GM21515 (cell line): Measurements from ENCODE around the gene ITGA6.
"Not testable (repeated sequence)": the region's sequence is repeated elsewhere in the genome, so short reads cannot be mapped to it uniquely, and the experiment has no call there.

ENCODE experiments used
- ATAC-seq: cut with Tn5 transposase; IDR thresholded peaks from one replicate; pipeline ENCODE4 v1.9.1; 2021; ENCODE audit not compliant: unreplicated experiment

Gene ITGA6

DNA sequence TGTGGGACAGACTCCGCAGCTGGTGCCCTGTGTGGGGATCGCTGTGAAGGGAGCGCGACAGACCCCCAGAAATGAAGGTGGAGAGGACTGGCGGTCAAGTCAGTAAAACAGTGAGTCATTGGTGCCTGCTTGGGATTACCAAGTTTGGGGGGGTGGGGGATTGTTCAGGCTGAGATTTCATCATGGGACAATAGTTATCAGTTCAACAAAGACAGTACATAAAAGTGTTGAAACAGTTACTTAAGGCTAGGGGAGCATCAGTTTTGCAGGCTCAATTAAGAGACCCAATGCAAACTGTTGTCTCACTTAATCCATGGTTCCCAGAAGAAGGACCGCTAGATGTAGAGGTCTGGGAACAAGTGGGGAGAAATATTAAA lies 86.1 kb downstream of the ITGA6 start:
- ATAC-seq = no peak

DNA sequence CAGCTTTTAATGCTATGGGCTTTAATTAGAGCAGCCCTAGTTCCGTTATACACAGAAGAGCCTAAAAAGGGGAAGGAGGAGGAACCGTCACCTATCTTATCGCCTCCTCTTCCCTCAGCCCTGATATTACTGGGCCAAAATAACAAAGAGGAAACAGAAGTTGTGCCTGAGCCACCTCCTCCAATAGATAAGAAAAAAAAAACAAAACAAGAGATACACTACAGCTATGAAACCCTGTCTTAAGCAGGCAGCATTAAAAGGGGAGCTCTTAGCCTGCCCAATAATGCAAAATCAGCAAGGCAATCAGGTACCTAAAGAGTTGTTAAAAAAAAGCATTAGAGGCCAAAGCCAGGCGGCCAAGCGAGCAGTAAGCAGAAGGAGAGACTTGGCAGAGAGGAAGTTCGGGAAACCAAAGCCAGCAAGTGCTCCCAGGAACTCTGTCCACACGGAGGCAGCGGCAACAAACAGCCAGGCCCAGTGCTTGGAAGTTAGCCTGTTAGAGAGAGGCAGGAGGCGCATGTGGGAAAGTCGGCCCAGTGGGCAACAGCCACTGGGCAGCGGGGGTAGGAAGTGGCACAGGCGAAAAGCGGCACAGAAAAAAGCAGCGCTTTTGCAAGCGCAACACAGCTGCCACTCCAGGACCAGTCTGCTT lies 86.7 kb downstream of the ITGA6 start:
- no peak for ATAC-seq

DNA sequence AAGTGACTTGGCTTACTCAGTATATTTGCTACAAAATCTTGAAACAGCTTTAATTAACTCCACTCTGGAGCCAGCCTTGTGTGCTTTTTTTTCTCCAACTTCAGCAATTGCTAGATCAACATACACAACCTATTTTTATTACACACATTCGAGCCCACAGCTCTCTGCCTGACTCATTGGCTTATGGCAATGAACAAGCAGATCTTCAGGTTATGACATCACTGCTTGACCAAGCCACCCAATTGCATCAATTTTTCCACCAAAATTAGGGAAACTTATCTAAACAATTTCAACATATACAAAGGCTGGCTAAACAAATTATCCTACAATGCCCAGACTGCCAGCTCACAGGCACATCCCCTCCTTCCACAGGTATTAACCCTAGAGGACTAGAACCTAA lies 88.9 kb downstream of the ITGA6 start:
- ATAC-seq = no peak

DNA sequence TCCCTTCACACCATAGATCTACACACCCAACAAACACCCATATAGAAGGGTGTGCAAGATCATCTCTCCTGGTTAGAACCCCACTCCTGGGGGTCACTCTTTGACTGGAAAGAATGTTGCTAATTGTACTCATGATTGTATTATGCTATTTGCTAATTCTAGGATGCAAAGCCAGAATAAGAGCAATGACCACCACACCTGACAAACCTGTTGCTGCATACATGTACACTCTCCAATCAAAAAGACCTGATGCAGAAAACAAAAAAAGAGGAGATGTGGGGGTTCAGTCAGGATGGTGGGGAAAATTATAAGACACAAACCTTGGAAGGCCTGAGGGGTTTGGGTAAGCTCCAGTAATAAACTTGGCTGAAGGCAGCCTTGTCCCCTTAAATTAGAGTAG lies 91.6 kb downstream of the ITGA6 start:
- ATAC-seq = no peak

DNA sequence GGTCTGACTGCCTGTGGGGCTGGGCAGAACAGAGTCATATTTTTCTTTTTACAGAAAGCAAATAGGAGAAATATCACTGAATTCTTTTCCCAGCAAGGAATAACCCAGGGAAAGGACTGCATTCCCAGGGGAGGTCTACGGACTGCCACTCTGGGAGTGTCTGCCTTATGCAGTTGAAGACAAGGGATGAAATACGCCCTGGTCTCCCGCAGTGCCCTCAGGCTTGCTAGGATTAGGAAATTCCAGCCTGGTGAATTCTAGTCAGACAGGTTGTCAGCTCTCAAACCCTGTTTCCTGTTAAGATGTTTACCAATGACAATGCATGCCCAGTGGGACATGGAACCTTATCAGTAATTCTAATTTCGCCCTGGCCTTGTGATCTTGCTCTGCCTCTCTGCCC lies 98.2 kb downstream of the ITGA6 start:
- no peak for ATAC-seq

DNA sequence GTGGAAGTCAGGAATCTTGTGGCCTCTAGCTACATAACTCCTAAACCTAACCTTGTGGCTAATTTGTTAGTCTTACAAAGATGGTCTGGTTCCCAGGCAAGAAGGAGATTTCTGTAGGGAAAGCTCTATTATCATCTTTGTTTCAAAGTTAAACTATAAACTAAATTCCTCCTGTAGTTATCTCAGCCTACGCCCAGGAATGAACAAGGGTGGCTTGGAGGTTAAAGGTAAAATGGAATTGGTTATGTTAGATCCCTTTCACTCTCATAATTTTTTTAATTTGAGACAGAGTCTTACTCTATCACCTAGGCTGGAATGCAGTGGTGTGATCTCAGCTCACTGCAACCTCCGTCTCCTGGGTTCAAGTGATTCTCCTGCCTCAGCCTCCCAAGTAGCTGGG lies 103.9 kb downstream of the ITGA6 start:
- no peak for ATAC-seq

DNA sequence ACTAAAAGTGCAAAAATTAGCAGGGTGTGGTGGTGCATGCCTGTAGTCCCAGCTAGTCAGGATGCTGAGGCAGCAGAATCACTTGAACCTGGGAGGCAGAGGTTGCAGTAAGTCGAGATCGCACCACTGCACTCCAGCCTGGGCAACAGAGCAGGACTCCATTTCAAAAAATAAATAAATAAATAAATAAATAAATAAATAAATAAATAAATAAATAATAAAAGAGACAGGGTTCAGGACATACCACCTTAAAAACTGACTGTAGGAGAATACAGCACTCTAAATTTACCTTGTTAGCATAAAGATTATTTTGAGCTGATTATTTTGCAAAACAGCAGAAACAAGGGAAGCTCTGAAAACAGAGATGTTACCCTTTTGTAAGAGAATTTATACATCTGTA lies 105.1 kb downstream of the ITGA6 start:
- ATAC-seq = not testable (repeated sequence)

DNA sequence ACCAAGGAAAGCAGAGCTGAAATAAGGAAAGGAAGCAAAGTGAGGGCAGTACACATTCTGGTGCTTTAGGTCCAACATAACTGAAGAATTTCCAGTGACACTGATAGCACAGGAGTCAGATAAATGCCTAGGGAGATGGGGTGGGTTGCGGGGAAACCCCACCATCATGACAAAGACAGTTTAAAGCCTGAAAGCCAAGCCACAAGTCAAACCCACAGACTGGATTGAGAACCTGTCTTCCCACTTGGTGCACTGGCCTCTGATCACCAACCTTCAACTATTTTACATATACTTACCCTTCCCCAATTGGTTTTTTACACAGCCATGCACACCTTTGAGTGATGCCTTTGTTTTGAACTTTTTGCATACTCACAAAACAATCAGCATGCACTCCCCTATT lies 106.3 kb downstream of the ITGA6 start:
- no peak for ATAC-seq

DNA sequence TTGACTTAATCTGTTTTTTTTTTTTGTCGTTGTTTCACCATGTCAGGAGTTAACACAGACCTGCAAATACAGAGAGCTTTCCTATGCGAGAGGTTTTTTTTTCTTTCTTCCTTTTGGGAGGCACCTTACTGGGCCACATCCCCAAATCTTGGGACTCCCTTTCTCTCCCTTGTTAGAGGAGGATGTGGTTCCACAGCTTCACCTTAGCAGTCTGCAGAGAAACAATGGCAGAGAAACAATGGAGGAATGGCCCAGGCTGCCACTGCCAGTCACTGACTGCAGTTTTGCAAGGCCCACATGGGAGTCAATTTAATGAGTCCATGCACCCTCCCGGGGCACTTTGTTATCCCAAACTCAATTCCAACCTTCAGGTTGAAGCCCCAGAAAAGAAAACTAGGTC lies 107.7 kb downstream of the ITGA6 start:
- ATAC-seq = no peak

DNA sequence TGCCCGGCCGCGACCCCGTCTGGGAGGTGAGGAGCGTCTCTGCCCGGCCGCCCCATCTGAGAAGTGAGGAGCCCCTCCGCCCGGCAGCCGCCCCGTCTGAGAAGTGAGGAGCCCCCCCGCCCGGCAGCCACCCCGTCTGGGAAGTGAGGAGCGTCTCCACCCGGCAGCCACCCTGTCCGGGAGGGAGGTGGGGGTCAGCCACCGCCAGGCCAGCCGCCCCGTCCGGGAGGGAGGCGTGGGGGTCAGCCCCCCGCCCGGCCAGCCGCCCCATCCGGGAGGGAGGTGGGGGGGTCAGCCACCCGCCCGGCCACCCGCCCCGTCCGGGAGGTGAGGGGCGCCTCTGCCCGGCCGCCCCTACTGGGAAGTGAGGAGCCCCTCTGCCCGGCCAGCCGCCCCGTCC lies 110.5 kb downstream of the ITGA6 start:
- not testable (repeated sequence) for ATAC-seq

DNA sequence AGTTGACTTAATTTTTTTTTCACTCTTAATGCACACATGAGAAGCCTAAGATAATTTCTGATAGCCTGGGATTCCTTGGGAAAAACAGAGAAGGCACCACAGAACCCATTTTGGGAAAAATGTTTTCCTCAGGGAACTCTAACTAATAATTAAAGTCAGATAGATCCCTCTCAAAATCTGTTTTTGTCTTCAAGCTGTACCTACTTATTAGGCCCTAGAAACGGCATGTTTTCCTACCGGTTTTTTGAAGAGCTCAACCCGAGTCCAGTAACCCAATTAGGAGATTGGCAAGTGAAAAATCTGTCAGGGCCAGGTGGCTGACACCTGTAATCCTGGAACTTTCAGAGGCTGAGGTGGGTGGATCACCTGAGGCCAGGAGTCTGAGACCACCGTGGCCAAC lies 112.4 kb downstream of the ITGA6 start:
- ATAC-seq = no peak

DNA sequence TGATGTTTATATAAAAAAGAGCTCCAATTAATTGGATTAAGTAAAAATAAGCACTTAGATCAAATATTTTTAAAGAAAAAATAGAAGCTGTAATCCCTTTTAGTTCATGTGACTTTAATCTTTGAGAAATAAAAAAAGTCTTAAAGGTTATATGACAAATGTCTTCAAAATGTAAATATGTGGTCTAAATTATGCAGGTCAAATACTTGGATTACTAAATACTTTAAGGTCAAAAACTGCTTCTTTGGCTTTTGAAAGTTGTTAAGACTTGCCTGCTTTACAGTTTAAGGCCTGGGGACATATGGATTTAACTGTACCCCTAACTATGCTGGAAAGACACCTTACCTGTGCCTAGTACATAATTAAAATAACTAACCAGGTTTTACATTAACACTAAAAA lies 113.0 kb downstream of the ITGA6 start:
- no peak for ATAC-seq

DNA sequence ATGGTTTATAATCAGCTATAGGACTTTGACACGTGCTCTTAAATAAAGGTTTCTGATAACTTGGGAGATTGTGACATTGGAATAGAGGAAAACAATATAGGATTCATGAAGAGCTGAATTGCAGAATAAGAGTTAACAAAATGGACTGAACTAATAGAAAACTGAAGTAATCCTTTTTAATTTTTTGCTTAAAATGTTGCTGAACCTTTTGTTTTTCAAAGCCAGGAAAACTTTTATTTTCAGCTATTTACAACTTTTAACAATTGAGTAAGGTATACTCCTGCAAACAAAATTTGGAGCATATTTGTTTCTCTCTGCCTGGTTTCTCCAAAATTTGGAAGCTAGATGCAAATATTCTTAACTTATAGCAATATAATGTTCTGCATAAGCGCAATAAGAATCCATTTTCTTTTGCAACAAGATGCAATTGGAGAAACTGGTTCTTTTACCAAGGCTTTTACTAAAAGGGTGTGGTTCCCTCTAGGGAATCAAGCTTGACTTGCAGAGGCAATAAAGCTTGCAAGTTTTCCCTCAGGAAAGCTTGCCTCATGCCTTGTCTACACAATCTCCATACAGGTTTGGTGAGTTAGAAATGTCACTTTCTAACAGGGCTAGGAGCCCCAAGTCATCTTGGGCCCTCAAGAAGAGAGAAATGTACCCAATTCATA lies 118.2 kb downstream of the ITGA6 start:
- no peak for ATAC-seq

DNA sequence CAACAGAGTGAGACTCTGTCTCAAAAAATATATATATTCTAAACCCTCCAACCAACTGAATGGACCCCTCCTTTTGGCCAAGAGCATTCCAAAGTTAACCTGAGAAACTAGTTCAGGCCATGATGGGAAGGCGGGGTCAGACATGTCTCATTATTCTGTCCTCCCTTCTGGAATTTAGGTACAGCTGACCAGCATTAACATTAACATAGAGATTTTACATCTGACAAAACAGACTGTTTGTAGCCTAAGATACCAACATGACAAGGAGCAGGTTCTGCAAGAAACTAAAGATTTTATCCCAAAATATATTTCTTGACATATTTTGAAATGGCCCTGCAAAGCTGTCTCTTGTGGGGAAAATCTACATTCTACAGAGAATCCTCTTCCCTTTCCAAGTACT lies 121.7 kb downstream of the ITGA6 start:
- ATAC-seq = no peak

DNA sequence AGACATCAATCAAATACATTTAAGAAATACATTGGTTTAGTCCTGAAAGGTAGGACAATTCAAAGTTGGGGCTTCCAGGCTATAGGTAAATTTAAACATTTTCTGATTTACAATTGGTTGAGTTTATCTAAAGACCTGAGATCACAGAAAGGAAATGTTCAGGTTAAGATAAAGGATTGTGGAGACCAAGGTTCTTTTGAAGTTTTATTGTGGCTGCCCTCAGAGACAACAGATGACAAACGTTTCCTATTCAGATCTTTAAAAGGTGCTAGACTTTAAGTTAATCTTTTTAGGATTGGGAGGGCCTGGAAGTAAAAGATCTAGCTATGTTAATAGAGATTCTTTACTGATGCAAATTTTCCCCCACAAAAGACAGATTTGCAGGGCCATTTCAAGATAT lies 122.4 kb downstream of the ITGA6 start:
- ATAC-seq = not testable (repeated sequence)

DNA sequence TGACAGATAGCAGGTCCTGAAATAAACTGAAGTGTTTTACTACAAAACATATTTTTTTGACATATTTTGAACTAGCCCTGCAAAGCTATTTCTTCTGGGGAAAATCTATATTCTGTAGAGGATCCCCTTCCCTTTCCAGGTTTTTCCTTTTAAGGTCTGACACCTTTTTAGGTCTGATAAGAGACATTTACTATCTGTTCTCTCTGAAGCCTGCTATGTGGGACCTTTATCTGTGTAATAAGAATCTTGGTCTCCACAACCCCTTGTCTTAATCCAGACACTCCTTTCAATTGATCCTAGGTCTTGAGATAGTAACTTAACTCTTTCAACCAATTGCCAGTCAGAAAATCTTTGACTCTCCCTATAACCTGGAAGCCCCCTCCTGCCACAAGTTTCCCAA lies 123.0 kb downstream of the ITGA6 start:
- ATAC-seq = no peak

DNA sequence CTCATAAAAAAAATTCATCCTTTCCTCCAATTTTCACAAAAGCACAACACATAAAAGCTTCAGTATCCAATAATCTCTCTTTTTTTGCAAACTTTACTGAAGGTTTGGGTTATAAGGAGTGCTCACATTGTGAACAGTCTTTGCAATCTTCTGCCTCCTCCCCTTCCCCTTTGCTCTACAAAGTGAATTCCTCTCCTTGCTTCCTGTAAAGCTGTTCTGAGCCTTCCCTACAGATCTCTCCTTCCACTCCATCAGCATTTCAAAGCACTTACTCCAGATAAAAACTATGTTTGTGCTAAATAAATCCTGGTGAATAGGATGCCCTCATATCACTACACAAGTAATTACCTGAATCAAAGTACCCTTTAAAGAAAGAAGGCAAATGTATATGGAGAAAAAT lies 123.9 kb downstream of the ITGA6 start:
- ATAC-seq = no peak

DNA sequence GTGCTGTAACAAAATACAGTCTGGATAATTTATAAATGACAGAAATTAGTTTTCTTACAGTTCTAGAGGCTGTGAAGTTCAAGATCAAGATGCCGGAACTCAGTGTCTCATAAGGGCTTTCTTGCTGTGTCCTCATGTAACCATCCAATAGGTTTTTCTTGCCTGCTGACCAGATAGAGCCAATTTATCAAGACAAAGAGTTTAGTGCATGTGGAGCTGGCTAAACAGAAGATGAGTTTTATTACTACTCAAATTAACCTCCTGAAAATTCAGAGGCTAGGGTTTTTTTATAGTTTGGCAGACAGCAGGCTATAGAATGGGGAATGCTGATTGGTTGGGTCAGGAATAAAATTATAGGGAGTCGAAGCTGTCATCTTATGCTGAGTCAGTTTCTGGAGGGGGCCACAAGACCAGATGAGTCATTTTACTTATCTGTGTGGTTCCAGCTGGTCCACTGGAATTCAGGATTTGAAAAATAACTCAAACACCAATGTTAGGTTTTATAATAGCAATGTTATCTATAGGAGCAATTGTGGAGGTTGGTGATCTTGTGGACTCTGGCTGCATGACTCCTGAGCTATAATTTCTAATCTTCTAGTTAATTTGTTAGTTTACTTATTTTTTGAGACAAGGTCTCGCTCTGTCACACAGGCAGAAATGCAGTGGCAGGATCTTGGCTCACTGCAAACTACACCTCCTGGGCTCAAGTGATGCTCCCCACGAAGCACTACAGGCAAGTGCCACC lies 125.3 kb downstream of the ITGA6 start:
- no peak for ATAC-seq

DNA sequence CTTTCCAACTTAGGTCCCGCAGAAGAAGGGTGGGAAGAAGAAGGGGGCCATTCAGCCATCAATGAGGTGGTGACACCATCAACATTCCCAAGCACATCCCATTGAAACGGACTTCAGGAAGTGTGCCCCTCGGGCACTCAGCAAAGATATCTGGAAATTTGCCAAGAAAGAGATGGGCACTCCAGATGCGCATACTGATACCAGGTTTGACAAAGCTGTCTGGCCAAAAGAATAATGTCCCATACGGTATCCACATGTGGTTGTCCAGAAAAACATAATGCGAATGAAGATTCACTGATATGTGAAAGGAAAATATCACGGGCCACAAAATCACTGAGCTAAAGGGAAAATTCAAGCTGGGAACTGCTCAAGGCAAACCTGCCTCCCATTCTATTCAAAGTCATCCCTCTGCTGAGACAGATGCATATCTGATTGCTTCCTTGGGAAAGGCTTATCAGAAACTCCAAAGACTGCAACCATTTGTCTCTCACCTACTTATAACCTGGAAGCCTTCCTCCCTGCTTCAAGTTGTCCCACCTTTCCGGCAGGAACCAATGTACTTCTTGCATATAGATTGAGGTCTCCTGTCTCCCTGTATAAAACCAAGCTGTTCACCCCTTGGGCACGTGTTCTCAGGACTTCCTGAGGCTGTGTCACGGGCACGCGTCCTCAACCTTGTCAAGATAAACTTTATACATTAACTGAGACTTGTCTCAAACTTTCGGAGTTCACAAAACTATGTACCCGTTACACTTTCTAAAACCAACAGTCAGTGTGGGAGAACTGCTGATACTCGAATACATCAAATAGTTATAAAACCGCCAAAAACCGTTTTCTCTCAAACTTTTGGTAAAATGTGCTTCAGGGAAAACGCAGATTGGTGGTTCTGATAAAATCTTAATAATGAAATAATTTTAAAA lies 127.2 kb downstream of the ITGA6 start:
- ATAC-seq = no peak

DNA sequence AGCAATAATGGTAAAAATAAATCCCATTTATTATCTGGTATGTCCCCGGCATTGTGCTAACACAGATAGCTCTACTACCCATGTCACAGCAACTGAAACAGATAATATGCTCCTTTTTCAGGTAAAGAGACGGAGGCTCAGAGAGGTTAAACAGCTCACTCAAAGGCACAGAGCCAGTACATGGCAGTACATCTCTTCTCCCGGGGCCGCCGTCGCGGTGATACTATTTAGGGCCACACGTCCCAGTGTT lies 127.8 kb downstream of the ITGA6 start:
- ATAC-seq = no peak
